Measurements from ENCODE around the gene CLEC17A.

Gene CLEC17A

GRCh38 chr19:14565765-14566711 is 16.8 kb upstream of the CLEC17A start:
- H3K4me3 ChIP-seq (ENCODE audit: low read length in 2 of 2), result no peak overlapping the region
- H3K36me3 ChIP-seq (ENCODE audit: control insufficient read depth in 2 of 2, insufficient read depth in 2 of 2, low read length in 2 of 2), result peaks cover 12% of the 10 kb centered on the region in 2 donors
- no peaks in the 10 kb centered on the region for H3K27me3 ChIP-seq (ENCODE audit: control insufficient read depth in 2 of 2, insufficient read depth in 2 of 2, low read length in 2 of 2)
- no peak overlapping the region for H3K27ac ChIP-seq (ENCODE audit: low read depth in 2 of 2, low read length in 2 of 2)
- no peaks in the 10 kb centered on the region for H3K9me3 ChIP-seq (ENCODE audit: control insufficient read depth in 2 of 2, low read length in 2 of 2)
- H3K4me1 ChIP-seq (ENCODE audit: control insufficient read depth in 2 of 2, insufficient read depth in 2 of 2, low read length in 2 of 2), result peaks cover 5 to 16% of the 10 kb centered on the region in 2 donors
- H3K9ac ChIP-seq (ENCODE audit: low read depth in 1 of 2, low read length in 2 of 2), result no peak overlapping the region

- H3K9ac ChIP-seq (ENCODE audit: low read depth in 1 of 2, low read length in 2 of 2), result no peak overlapping the region
- no peak overlapping the region for H3K4me3 ChIP-seq (ENCODE audit: low read length in 2 of 2)
- peaks cover 10 to 19% of the 10 kb centered on the region in 2 donors for H3K4me1 ChIP-seq (ENCODE audit: control insufficient read depth in 2 of 2, insufficient read depth in 2 of 2, low read length in 2 of 2)
- peaks cover 12% of the 10 kb centered on the region in 2 donors for H3K36me3 ChIP-seq (ENCODE audit: control insufficient read depth in 2 of 2, insufficient read depth in 2 of 2, low read length in 2 of 2)
- no peaks in the 10 kb centered on the region for H3K27me3 ChIP-seq (ENCODE audit: control insufficient read depth in 2 of 2, insufficient read depth in 2 of 2, low read length in 2 of 2)
- no peak overlapping the region for H3K27ac ChIP-seq (ENCODE audit: low read depth in 2 of 2, low read length in 2 of 2)
- no peaks in the 10 kb centered on the region for H3K9me3 ChIP-seq (ENCODE audit: control insufficient read depth in 2 of 2, low read length in 2 of 2)
Measured at GRCh38 chr19:14566712-14567077, 16.2 kb upstream of the CLEC17A start.

GRCh38 chr19:14567079-14567478 is 15.8 kb upstream of the CLEC17A start:
- no peaks in the 10 kb centered on the region for H3K9me3 ChIP-seq (ENCODE audit: control insufficient read depth in 2 of 2, low read length in 2 of 2)
- no peak overlapping the region for H3K27ac ChIP-seq (ENCODE audit: low read depth in 2 of 2, low read length in 2 of 2)
- H3K27me3 ChIP-seq (ENCODE audit: control insufficient read depth in 2 of 2, insufficient read depth in 2 of 2, low read length in 2 of 2), result no peaks in the 10 kb centered on the region
- peaks cover 10 to 19% of the 10 kb centered on the region in 2 donors for H3K4me1 ChIP-seq (ENCODE audit: control insufficient read depth in 2 of 2, insufficient read depth in 2 of 2, low read length in 2 of 2)
- no peak overlapping the region for H3K9ac ChIP-seq (ENCODE audit: low read depth in 1 of 2, low read length in 2 of 2)
- H3K4me3 ChIP-seq (ENCODE audit: low read length in 2 of 2), result no peak overlapping the region
- peaks cover 12% of the 10 kb centered on the region in 2 donors for H3K36me3 ChIP-seq (ENCODE audit: control insufficient read depth in 2 of 2, insufficient read depth in 2 of 2, low read length in 2 of 2)

- H3K4me3 ChIP-seq (ENCODE audit: low read length in 2 of 2), result peak overlapping the region; percentile 98 to 99
- H3K4me1 ChIP-seq (ENCODE audit: control insufficient read depth in 2 of 2, insufficient read depth in 2 of 2, low read length in 2 of 2), result peaks cover 12 to 19% of the 10 kb centered on the region in 2 donors
- H3K36me3 ChIP-seq (ENCODE audit: control insufficient read depth in 2 of 2, insufficient read depth in 2 of 2, low read length in 2 of 2), result peaks cover 7 to 8% of the 10 kb centered on the region in 2 donors
- peak overlapping the region; percentile 90 to 95 for H3K9ac ChIP-seq (ENCODE audit: low read depth in 1 of 2, low read length in 2 of 2)
- H3K27ac ChIP-seq (ENCODE audit: low read depth in 2 of 2, low read length in 2 of 2), result peak overlapping the region; percentile 73 to 86
- H3K9me3 ChIP-seq (ENCODE audit: control insufficient read depth in 2 of 2, low read length in 2 of 2), result no peaks in the 10 kb centered on the region
- no peaks in the 10 kb centered on the region for H3K27me3 ChIP-seq (ENCODE audit: control insufficient read depth in 2 of 2, insufficient read depth in 2 of 2, low read length in 2 of 2)
Measured at GRCh38 chr19:14570864-14571527, 11.9 kb upstream of the CLEC17A start.

- H3K36me3 ChIP-seq (ENCODE audit: control insufficient read depth in 2 of 2, insufficient read depth in 2 of 2, low read length in 2 of 2), result peaks cover 2 to 5% of the 10 kb centered on the region in 2 donors
- H3K9me3 ChIP-seq (ENCODE audit: control insufficient read depth in 2 of 2, low read length in 2 of 2), result no peaks in the 10 kb centered on the region
- H3K27me3 ChIP-seq (ENCODE audit: control insufficient read depth in 2 of 2, insufficient read depth in 2 of 2, low read length in 2 of 2), result no peaks in the 10 kb centered on the region
- peaks cover 12 to 19% of the 10 kb centered on the region in 2 donors for H3K4me1 ChIP-seq (ENCODE audit: control insufficient read depth in 2 of 2, insufficient read depth in 2 of 2, low read length in 2 of 2)
- peak within 1 kb of the TSS; percentile 98 to 99 for H3K4me3 ChIP-seq (ENCODE audit: low read length in 2 of 2)
- peak within 1 kb of the TSS; percentile 90 to 95 for H3K9ac ChIP-seq (ENCODE audit: low read depth in 1 of 2, low read length in 2 of 2)
- peak within 1 kb of the TSS; percentile 73 to 86 for H3K27ac ChIP-seq (ENCODE audit: low read depth in 2 of 2, low read length in 2 of 2)
Measured at GRCh38 chr19:14571695-14572490, 11.0 kb upstream of the CLEC17A start, which contains the start of gene NDUFB7. NDUFB7 (minus strand) TSS chr19:14572066; CDS start chr19:14572000, 66 bp downstream.

- Histone ChIP-seq H3K27me3 (ENCODE audit: control insufficient read depth in 2 of 2, insufficient read depth in 2 of 2, low read length in 2 of 2) (no peaks in the 10 kb centered on the region), H3K9ac (ENCODE audit: low read depth in 1 of 2, low read length in 2 of 2) (no peak overlapping the region), H3K4me3 (ENCODE audit: low read length in 2 of 2) (no peak overlapping the region), H3K9me3 (ENCODE audit: control insufficient read depth in 2 of 2, low read length in 2 of 2) (no peaks in the 10 kb centered on the region), H3K27ac (ENCODE audit: low read depth in 2 of 2, low read length in 2 of 2) (no peak overlapping the region), H3K36me3 (ENCODE audit: control insufficient read depth in 2 of 2, insufficient read depth in 2 of 2, low read length in 2 of 2) (no peaks in the 10 kb centered on the region), H3K4me1 (ENCODE audit: control insufficient read depth in 2 of 2, insufficient read depth in 2 of 2, low read length in 2 of 2) (peaks cover 8 to 9% of the 10 kb centered on the region in 2 donors)
Measured at GRCh38 chr19:14575428-14575980, 7.4 kb upstream of the CLEC17A start.

GRCh38 chr19:14576363-14576762 is 6.5 kb upstream of the CLEC17A start:
- Histone ChIP-seq H3K9ac (ENCODE audit: low read depth in 1 of 2, low read length in 2 of 2) (no peak overlapping the region), H3K27me3 (ENCODE audit: control insufficient read depth in 2 of 2, insufficient read depth in 2 of 2, low read length in 2 of 2) (no peaks in the 10 kb centered on the region), H3K4me3 (ENCODE audit: low read length in 2 of 2) (no peak overlapping the region), H3K4me1 (ENCODE audit: control insufficient read depth in 2 of 2, insufficient read depth in 2 of 2, low read length in 2 of 2) (peaks cover 0 to 4% of the 10 kb centered on the region in 2 donors), H3K27ac (ENCODE audit: low read depth in 2 of 2, low read length in 2 of 2) (no peak overlapping the region), H3K9me3 (ENCODE audit: control insufficient read depth in 2 of 2, low read length in 2 of 2) (no peaks in the 10 kb centered on the region), H3K36me3 (ENCODE audit: control insufficient read depth in 2 of 2, insufficient read depth in 2 of 2, low read length in 2 of 2) (no peaks in the 10 kb centered on the region)

GRCh38 chr19:14577264-14577663 is 5.6 kb upstream of the CLEC17A start:
- no peaks in the 10 kb centered on the region for H3K9me3 ChIP-seq (ENCODE audit: control insufficient read depth in 2 of 2, low read length in 2 of 2)
- no peaks in the 10 kb centered on the region for H3K36me3 ChIP-seq (ENCODE audit: control insufficient read depth in 2 of 2, insufficient read depth in 2 of 2, low read length in 2 of 2)
- H3K9ac ChIP-seq (ENCODE audit: low read depth in 1 of 2, low read length in 2 of 2), result no peak overlapping the region
- H3K27me3 ChIP-seq (ENCODE audit: control insufficient read depth in 2 of 2, insufficient read depth in 2 of 2, low read length in 2 of 2), result no peaks in the 10 kb centered on the region
- H3K4me3 ChIP-seq (ENCODE audit: low read length in 2 of 2), result no peak overlapping the region
- no peak overlapping the region for H3K27ac ChIP-seq (ENCODE audit: low read depth in 2 of 2, low read length in 2 of 2)
- H3K4me1 ChIP-seq (ENCODE audit: control insufficient read depth in 2 of 2, insufficient read depth in 2 of 2, low read length in 2 of 2), result peaks cover 0 to 3% of the 10 kb centered on the region in 2 donors

GRCh38 chr19:14577885-14578427 is 4.9 kb upstream of the CLEC17A start:
- no peaks in the 10 kb centered on the region for H3K27me3 ChIP-seq (ENCODE audit: control insufficient read depth in 2 of 2, insufficient read depth in 2 of 2, low read length in 2 of 2)
- no peak overlapping the region for H3K27ac ChIP-seq (ENCODE audit: low read depth in 2 of 2, low read length in 2 of 2)
- no peaks in the 10 kb centered on the region for H3K36me3 ChIP-seq (ENCODE audit: control insufficient read depth in 2 of 2, insufficient read depth in 2 of 2, low read length in 2 of 2)
- H3K9ac ChIP-seq (ENCODE audit: low read depth in 1 of 2, low read length in 2 of 2), result no peak overlapping the region
- H3K9me3 ChIP-seq (ENCODE audit: control insufficient read depth in 2 of 2, low read length in 2 of 2), result no peaks in the 10 kb centered on the region
- peaks cover 0 to 3% of the 10 kb centered on the region in 2 donors for H3K4me1 ChIP-seq (ENCODE audit: control insufficient read depth in 2 of 2, insufficient read depth in 2 of 2, low read length in 2 of 2)
- H3K4me3 ChIP-seq (ENCODE audit: low read length in 2 of 2), result no peak overlapping the region
